K562 (cell line): ENCODE measurements around the gene RALGPS1. TPM values are rescaled to one million over a fixed set of nuclear protein-coding genes. Genes with fewer than 3 reads are reported as not detected.
A peak's percentile ranks its signal among the peaks of the same experiment; 100 is the strongest.

ENCODE experiments used
- ETV1 ChIP-seq: fragments of 450-650 bp; conservative IDR thresholded peaks from 2 replicates; pipeline ENCODE4 v1.6.1; 2016; ENCODE audit warnings: missing genetic modification characterization, control low read depth, low read depth, missing compliant biosample characterization
- L3MBTL2 ChIP-seq: fragments of 450-650 bp; IDR thresholded peaks from 2 replicates; pipeline ENCODE4 v1.6.1; 2016; ENCODE audit warnings: mild to moderate bottlenecking, moderate library complexity
- NRF1 ChIP-seq, 2 experiments: fragments of 450-650 bp; IDR thresholded peaks in 1 of 2; conservative IDR thresholded peaks in 1 of 2; 2 replicates each; pipeline ENCODE4 v1.6.1; 2014; ENCODE audit warnings: mild to moderate bottlenecking in 2 of 2
- RBFOX2 ChIP-seq: fragments of 200-400 bp; formaldehyde crosslinking; IDR thresholded peaks from 2 replicates; pipeline ENCODE4 v1.6.1; 2017; ENCODE audit warnings: low read depth, mild to moderate bottlenecking, low read length, moderate library complexity
- SIN3A ChIP-seq, 2 experiments: fragments of 150-350 bp in 1 of 2; IDR thresholded peaks; 2 replicates each; pipeline ENCODE4 v1.6.1; 2011 to 2016; ENCODE audit warnings: borderline replicate concordance in 2 of 2, low read depth in 2 of 2, low read length in 2 of 2, mild to moderate bottlenecking in 2 of 2, moderate library complexity in 2 of 2; ENCODE audit not compliant: control insufficient read depth in 1 of 2
- SPI1 ChIP-seq: IDR thresholded peaks from 2 replicates; pipeline ENCODE4 v1.6.1; 2011; ENCODE audit warnings: low read depth, low read length, control low read depth, borderline replicate concordance
- ZNF3 ChIP-seq: fragments of 250-450 bp; sonication (Bioruptor Pico); IDR thresholded peaks from 2 replicates; pipeline ENCODE4 v1.5.0; 2021; ENCODE audit warnings: mild to moderate bottlenecking, moderate library complexity
- ZNF324 ChIP-seq: fragments of 250-450 bp; sonication (Bioruptor Pico); IDR thresholded peaks from 2 replicates; pipeline ENCODE4 v1.4.0; 2020; ENCODE audit warnings: mild to moderate bottlenecking
- ZNF75A ChIP-seq: fragments of 450-650 bp; formaldehyde crosslinking; IDR thresholded peaks from 2 replicates; pipeline ENCODE4 v1.4.0; 2020; ENCODE audit warnings: mild to moderate bottlenecking
- polyA plus RNA-seq, 8 experiments: library from polyadenylated mRNA; depleted of rRNA in 4 of 8; stranded (reverse) in 5 of 8; unstranded in 3 of 8; fragments of >200 nt; fragmentation: Nextera tagmentation in 2 of 8; fragmentation: Illumina TruSeq in 1 of 8; extraction: Ambion mirVana in 2 of 8; extraction: Trizol in 1 of 8; gene quantifications; 2 replicates each; pipeline versions ENCODE4 v1.2.1 to v1.2.3, GENCODE V29; 2011 to 2014; ENCODE audit warnings: inconsistent platforms in 1 of 8, missing spikeins in 1 of 8
- total RNA-seq, 7 experiments: library from RNA; depleted of rRNA in 6 of 7; stranded (reverse); fragments of >200 nt in 6 of 7; fragmentation: Illumina TruSeq in 2 of 7; extraction: Trizol in 2 of 7; gene quantifications; 2 replicates each; pipeline versions ENCODE4 v1.2.1 to v1.2.3, GENCODE V29; 2011 to 2021; ENCODE audit warnings: low replicate concordance in 1 of 7
- TF ChIP-seq, protein P1 (sequence below), 3 experiments: fragments of 200-800 bp in 1 of 3; sonication (Bioruptor generic) in 1 of 3; sonication (generic) in 1 of 3; formaldehyde crosslinking in 1 of 3; IDR thresholded peaks; 2 replicates each; pipeline versions ENCODE4 v1.6.1 to v1.8.0; 2016 to 2022; ENCODE audit warnings: mild to moderate bottlenecking in 2 of 3, missing compliant biosample characterization in 2 of 3, missing genetic modification characterization in 2 of 3, missing genetic modification reagents in 1 of 3
- TF ChIP-seq, protein P2 (sequence below): fragments of 250-450 bp; sonication (Bioruptor Pico); IDR thresholded peaks from 2 replicates; pipeline ENCODE4 v1.8.0; 2022; ENCODE audit warnings: inconsistent platforms
- TF ChIP-seq, protein P3 (sequence below): fragments of 150-350 bp; conservative IDR thresholded peaks from 2 replicates; pipeline ENCODE4 v1.6.1; 2014; ENCODE audit warnings: low read length
- TF ChIP-seq, protein P4 (sequence below): sonication (generic); formaldehyde crosslinking; IDR thresholded peaks from 2 replicates; pipeline ENCODE4 v1.9.0; 2022; ENCODE audit warnings: mild to moderate bottlenecking, missing genetic modification reagents
- TF ChIP-seq, protein P5 (sequence below): fragments of 250-450 bp; sonication (Bioruptor Pico); IDR thresholded peaks from 2 replicates; pipeline ENCODE4 v1.5.1; 2021; ENCODE audit warnings: mild to moderate bottlenecking

RALGPS1 gene
- total and polyA plus RNA-seq, 9 of the 15 experiments (the other 6 are each of a cell fraction or from before 2014, with no cell fraction given) = 0.04 to 2.6 (median 1.5) TPM

DNA sequence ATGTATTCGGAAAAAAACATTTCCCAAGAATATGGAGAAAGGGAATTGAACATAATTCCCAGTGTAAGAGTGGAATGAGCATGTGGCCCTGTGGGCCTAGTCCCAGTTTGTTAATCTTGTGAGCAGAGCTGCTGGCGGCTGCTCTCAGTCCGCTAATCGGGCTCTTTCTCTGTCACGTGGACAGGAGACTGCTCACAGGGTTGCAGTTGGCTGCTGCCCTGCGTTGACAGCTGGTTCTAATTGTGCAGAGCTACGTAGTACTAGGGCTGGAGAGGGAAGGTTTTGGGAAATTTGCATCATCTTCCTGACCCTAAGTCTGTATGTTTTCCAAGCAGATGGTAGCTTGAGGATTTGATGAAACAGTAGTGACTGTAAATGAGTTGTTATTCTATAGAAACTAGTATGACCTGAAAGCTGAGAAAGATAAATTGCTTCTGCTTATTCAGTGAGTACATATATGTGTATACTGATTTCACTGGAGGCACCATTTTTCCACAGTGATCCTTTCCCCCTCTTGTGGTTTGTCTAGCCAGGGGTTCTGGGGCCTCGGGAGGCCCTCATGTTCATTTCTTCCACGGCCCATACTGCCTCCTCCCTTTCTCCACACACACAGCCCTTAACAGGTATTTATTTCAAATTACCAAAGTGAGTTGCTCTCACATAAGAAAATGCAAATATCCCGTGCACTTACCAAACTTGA, 107.2 kb downstream of the RALGPS1 start (continued):
- no peak for TF ChIP-seq SPI1
- peak; percentile 58; the same call in 1 of the 2 replicates for TF ChIP-seq L3MBTL2
- TF ChIP-seq, protein P1, sequence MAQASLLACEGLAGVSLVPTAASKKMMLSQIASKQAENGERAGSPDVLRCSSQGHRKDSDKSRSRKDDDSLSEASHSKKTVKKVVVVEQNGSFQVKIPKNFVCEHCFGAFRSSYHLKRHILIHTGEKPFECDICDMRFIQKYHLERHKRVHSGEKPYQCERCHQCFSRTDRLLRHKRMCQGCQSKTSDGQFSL (CRISPR knock-in tag; IDR thresholded peaks at IDR 0.05) = no peak
- TF ChIP-seq, protein P1 (tag; IDR thresholded peaks at IDR 0.05) = no peak
- TF ChIP-seq, protein P2, sequence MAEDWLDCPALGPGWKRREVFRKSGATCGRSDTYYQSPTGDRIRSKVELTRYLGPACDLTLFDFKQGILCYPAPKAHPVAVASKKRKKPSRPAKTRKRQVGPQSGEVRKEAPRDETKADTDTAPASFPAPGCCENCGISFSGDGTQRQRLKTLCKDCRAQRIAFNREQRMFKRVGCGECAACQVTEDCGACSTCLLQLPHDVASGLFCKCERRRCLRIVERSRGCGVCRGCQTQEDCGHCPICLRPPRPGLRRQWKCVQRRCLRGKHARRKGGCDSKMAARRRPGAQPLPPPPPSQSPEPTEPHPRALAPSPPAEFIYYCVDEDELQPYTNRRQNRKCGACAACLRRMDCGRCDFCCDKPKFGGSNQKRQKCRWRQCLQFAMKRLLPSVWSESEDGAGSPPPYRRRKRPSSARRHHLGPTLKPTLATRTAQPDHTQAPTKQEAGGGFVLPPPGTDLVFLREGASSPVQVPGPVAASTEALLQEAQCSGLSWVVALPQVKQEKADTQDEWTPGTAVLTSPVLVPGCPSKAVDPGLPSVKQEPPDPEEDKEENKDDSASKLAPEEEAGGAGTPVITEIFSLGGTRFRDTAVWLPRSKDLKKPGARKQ (CRISPR knock-in tag) = no peak
- no peak for TF ChIP-seq ZNF324
- no peak for TF ChIP-seq RBFOX2
- TF ChIP-seq, protein P3, sequence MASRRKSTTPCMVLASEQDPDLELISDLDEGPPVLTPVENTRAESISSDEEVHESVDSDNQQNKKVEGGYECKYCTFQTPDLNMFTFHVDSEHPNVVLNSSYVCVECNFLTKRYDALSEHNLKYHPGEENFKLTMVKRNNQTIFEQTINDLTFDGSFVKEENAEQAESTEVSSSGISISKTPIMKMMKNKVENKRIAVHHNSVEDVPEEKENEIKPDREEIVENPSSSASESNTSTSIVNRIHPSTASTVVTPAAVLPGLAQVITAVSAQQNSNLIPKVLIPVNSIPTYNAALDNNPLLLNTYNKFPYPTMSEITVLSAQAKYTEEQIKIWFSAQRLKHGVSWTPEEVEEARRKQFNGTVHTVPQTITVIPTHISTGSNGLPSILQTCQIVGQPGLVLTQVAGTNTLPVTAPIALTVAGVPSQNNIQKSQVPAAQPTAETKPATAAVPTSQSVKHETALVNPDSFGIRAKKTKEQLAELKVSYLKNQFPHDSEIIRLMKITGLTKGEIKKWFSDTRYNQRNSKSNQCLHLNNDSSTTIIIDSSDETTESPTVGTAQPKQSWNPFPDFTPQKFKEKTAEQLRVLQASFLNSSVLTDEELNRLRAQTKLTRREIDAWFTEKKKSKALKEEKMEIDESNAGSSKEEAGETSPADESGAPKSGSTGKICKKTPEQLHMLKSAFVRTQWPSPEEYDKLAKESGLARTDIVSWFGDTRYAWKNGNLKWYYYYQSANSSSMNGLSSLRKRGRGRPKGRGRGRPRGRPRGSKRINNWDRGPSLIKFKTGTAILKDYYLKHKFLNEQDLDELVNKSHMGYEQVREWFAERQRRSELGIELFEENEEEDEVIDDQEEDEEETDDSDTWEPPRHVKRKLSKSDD = no peak
- TF ChIP-seq, protein P4, sequence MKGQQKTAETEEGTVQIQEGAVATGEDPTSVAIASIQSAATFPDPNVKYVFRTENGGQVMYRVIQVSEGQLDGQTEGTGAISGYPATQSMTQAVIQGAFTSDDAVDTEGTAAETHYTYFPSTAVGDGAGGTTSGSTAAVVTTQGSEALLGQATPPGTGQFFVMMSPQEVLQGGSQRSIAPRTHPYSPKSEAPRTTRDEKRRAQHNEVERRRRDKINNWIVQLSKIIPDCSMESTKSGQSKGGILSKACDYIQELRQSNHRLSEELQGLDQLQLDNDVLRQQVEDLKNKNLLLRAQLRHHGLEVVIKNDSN (CRISPR knock-in tag) = peak; percentile 52; the same call in 1 of the 2 replicates
- no peak for TF ChIP-seq ETV1 (tag)
- TF ChIP-seq ZNF3 (CRISPR knock-in tag) = no peak
- peak; percentile 54 to 55 for TF ChIP-seq NRF1 (conservative IDR thresholded peaks at IDR 0.05 in 1 of 2, IDR thresholded peaks at IDR 0.05 in 1 of 2)
- TF ChIP-seq, protein P5, sequence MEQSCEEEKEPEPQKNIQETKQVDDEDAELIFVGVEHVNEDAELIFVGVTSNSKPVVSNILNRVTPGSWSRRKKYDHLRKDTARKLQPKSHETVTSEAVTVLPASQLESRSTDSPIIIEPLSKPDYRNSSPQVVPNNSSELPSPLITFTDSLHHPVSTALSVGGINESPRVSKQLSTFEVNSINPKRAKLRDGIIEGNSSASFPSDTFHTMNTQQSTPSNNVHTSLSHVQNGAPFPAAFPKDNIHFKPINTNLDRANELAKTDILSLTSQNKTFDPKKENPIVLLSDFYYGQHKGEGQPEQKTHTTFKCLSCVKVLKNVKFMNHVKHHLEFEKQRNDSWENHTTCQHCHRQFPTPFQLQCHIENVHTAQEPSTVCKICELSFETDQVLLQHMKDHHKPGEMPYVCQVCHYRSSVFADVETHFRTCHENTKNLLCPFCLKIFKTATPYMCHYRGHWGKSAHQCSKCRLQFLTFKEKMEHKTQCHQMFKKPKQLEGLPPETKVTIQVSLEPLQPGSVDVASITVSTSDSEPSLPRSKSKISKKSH (CRISPR knock-in tag) = no peak
- peak in 1 of 2 experiments; percentile 16; a peak in 1 of 4 replicates for TF ChIP-seq SIN3A (IDR thresholded peaks at IDR 0.05; ENCODE audit: borderline replicate concordance in 2 of 2, control insufficient read depth in 1 of 2, low read depth in 2 of 2, low read length in 2 of 2)
- no peak for TF ChIP-seq ZNF75A
